ENCODE results near the gene TOP1.

Gene TOP1

GRCh38 chr20:41063442-41063841, 34.8 kb downstream of the TOP1 start:
- Histone ChIP-seq H3K4me1 (peaks cover 0 to 33% (median 6%) of the 10 kb centered on the region in 4 donors), H3K27me3 (no peaks in the 10 kb centered on the region), H3K4me3 (no peak overlapping the region), H3K9me3 (no peaks in the 10 kb centered on the region), H3K27ac (no peak overlapping the region), H3K36me3 (peaks cover 0 to 15% (median 8%) of the 10 kb centered on the region in 3 donors)
- no peak for DNase-seq
- TF ChIP-seq CTCF (IDR thresholded peaks at IDR 0.05) = no peak
- intact Hi-C loops (cut with DNase I; ENCODE audit: low total_unique reads) = no loop called here

- H3K4me1 ChIP-seq = peaks cover 0 to 35% (median 13%) of the 10 kb centered on the region in 4 donors
- H3K9me3 ChIP-seq = no peaks in the 10 kb centered on the region
- intact Hi-C loops (cut with DNase I; ENCODE audit: low total_unique reads) = no loop called here
- H3K4me3 ChIP-seq = no peak overlapping the region
- TF ChIP-seq CTCF (IDR thresholded peaks at IDR 0.05) = no peak
- H3K27ac ChIP-seq = no peak overlapping the region
- no peak for DNase-seq
- H3K27me3 ChIP-seq = no peaks in the 10 kb centered on the region
- H3K36me3 ChIP-seq = peaks cover 0 to 15% (median 8%) of the 10 kb centered on the region in 3 donors
Observed at GRCh38 chr20:41064377-41064776, 35.8 kb downstream of the TOP1 start.

- H3K36me3 ChIP-seq = peaks cover 0 to 15% (median 8%) of the 10 kb centered on the region in 3 donors
- peaks cover 0 to 42% (median 15%) of the 10 kb centered on the region in 4 donors for H3K4me1 ChIP-seq
- TF ChIP-seq CTCF (IDR thresholded peaks at IDR 0.05) = no peak
- no peaks in the 10 kb centered on the region for H3K9me3 ChIP-seq
- intact Hi-C loops (cut with DNase I; ENCODE audit: low total_unique reads) = no loop called here
- H3K4me3 ChIP-seq = no peak overlapping the region
- no peaks in the 10 kb centered on the region for H3K27me3 ChIP-seq
- no peak overlapping the region for H3K27ac ChIP-seq
- DNase-seq = no peak
Observed at GRCh38 chr20:41065716-41066115, 37.1 kb downstream of the TOP1 start.

GRCh38 chr20:41068806-41069205, 40.2 kb downstream of the TOP1 start:
- Histone ChIP-seq H3K36me3 (peaks cover 0 to 6% (median 0%) of the 10 kb centered on the region in 3 donors), H3K27me3 (no peaks in the 10 kb centered on the region), H3K4me3 (no peak overlapping the region), H3K4me1 (peaks cover 0 to 73% (median 38%) of the 10 kb centered on the region in 4 donors), H3K9me3 (no peaks in the 10 kb centered on the region), H3K27ac (no peak overlapping the region)
- TF ChIP-seq CTCF (IDR thresholded peaks at IDR 0.05) = no peak
- intact Hi-C loops (cut with DNase I; ENCODE audit: low total_unique reads) = no loop called here
- no peak for DNase-seq

GRCh38 chr20:41072190-41072863, 43.7 kb downstream of the TOP1 start:
- Histone ChIP-seq H3K36me3 (no peaks in the 10 kb centered on the region), H3K4me3 (no peak overlapping the region), H3K27me3 (no peaks in the 10 kb centered on the region), H3K9me3 (no peaks in the 10 kb centered on the region), H3K27ac (peak overlapping the region; percentile 47 to 58), H3K4me1 (peaks cover 0 to 88% (median 52%) of the 10 kb centered on the region in 4 donors)
- no peak for TF ChIP-seq CTCF (IDR thresholded peaks at IDR 0.05)
- intact Hi-C loops (cut with DNase I; ENCODE audit: low total_unique reads) = no loop called here
- DNase-seq = peak; percentile 59 to 68

All from tibial artery (tissue), 4 donors.